ENCODE data around the gene SMIM36. TPM values are rescaled to one million over a fixed set of nuclear protein-coding genes. Genes with fewer than 3 reads are reported as not detected.

The SMIM36 gene
- total and polyA plus RNA-seq, 11 donors: not detected

DNA sequence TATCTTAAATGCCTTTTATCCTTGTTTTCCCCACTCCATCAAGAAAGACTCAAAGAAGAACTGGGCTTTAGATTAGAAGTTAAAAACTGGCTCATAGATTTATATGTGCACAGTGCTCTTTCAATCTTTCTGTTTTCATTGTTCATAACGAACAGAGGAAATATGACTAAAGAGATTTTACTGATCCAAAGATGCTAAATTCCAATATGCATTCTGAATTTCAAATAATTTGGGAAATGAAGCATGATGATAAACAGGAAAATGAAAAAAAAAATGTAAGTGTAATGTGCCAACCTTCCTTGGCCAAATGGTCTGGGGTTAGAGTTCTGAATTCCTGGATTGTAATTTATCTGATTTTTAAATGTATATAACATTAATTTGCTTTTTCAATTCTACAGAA, 25.0 kb upstream of the SMIM36 start:
- Histone ChIP-seq H3K9me3 (no peaks in the 10 kb centered on the region), H3K27ac (no peak overlapping the region), H3K36me3 (no peaks in the 10 kb centered on the region), H3K27me3 (peaks cover 0 to 7% (median 0%) of the 10 kb centered on the region in 9 donors), H3K4me3 (no peak overlapping the region), H3K4me1 (peaks cover 0 to 5% (median 0%) of the 10 kb centered on the region in 12 donors)
- TF ChIP-seq, protein P1, sequence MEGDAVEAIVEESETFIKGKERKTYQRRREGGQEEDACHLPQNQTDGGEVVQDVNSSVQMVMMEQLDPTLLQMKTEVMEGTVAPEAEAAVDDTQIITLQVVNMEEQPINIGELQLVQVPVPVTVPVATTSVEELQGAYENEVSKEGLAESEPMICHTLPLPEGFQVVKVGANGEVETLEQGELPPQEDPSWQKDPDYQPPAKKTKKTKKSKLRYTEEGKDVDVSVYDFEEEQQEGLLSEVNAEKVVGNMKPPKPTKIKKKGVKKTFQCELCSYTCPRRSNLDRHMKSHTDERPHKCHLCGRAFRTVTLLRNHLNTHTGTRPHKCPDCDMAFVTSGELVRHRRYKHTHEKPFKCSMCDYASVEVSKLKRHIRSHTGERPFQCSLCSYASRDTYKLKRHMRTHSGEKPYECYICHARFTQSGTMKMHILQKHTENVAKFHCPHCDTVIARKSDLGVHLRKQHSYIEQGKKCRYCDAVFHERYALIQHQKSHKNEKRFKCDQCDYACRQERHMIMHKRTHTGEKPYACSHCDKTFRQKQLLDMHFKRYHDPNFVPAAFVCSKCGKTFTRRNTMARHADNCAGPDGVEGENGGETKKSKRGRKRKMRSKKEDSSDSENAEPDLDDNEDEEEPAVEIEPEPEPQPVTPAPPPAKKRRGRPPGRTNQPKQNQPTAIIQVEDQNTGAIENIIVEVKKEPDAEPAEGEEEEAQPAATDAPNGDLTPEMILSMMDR (IDR thresholded peaks at IDR 0.05): no peak
- 76 to 89% (median 79%) methylated on average over 1 of the region's 1 CpG for WGBS, 4 donors
- ATAC-seq (no peak), DNase-seq (no peak)
- intact Hi-C loops (cut with DNase I): loop anchor here in 3 of 10 donors (5.0 to 10.0 kb wide), 2 partner anchors 61 to 69 kb away; no protein-coding TSS in a partner anchor

DNA sequence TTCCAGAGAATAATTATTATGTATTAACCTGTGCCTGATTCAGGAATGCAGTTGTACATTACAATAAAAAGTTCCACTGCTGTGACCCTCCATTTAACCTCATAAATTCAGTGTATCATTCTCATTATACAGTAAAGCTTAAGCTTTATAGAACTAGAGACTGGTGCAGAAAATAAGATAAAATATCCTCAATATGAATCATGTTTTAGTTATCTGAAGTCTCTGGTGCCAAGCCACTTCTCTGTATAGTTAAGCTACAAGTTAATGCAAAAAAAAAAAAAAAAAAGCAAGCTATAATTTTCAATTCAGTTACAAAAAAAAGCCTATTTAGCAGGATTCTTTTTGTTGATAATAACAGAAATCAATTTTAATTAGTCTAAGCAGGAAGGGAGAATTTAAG, 22.4 kb upstream of the SMIM36 start:
- Histone ChIP-seq H3K27me3 (no peaks in the 10 kb centered on the region), H3K9me3 (no peaks in the 10 kb centered on the region), H3K4me1 (no peaks in the 10 kb centered on the region), H3K36me3 (no peaks in the 10 kb centered on the region), H3K27ac (no peak overlapping the region), H3K4me3 (no peak overlapping the region)
- DNase-seq (no peak), ATAC-seq (no peak)
- TF ChIP-seq, protein P1 (IDR thresholded peaks at IDR 0.05): no peak
- TF ChIP-seq POLR2A (IDR thresholded peaks at IDR 0.05): no peak
- intact Hi-C loops (cut with DNase I): loop anchor here in 2 of 10 donors (10.0 kb wide), 1 partner anchor 71 kb away; no protein-coding TSS in a partner anchor

DNA sequence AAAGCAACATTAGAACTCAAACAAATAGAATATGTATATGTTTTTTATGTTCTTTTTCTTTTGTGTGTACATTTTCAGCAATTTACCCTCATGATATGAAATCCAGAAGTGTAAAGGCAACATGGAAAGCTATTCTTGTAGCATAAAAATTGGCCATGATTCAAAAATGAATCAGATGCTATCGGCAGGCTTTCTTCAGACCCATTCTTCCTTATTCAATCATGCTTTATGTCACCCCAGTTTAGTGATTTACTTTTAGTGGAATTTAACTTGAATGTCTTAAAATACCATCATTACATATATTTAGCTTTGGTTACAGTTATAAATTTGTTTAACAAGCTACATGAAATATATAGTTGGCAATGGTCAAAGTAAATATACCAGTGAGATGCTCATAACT, 21.4 kb upstream of the SMIM36 start:
- Histone ChIP-seq H3K36me3 (no peaks in the 10 kb centered on the region), H3K27me3 (no peaks in the 10 kb centered on the region), H3K27ac (no peak overlapping the region), H3K9me3 (no peaks in the 10 kb centered on the region), H3K4me3 (no peak overlapping the region), H3K4me1 (no peaks in the 10 kb centered on the region)
- intact Hi-C loops (cut with DNase I): loop anchor here in 2 of 10 donors (10.0 kb wide), 1 partner anchor 72 kb away; no protein-coding TSS in a partner anchor
- ATAC-seq (no peak), DNase-seq (no peak)
- WGBS, 4 donors: 22 to 40% (median 34%) methylated on average over 1 of the region's 1 CpG
- no peak for TF ChIP-seq POLR2A (IDR thresholded peaks at IDR 0.05)
- TF ChIP-seq, protein P1 (IDR thresholded peaks at IDR 0.05): no peak

DNA sequence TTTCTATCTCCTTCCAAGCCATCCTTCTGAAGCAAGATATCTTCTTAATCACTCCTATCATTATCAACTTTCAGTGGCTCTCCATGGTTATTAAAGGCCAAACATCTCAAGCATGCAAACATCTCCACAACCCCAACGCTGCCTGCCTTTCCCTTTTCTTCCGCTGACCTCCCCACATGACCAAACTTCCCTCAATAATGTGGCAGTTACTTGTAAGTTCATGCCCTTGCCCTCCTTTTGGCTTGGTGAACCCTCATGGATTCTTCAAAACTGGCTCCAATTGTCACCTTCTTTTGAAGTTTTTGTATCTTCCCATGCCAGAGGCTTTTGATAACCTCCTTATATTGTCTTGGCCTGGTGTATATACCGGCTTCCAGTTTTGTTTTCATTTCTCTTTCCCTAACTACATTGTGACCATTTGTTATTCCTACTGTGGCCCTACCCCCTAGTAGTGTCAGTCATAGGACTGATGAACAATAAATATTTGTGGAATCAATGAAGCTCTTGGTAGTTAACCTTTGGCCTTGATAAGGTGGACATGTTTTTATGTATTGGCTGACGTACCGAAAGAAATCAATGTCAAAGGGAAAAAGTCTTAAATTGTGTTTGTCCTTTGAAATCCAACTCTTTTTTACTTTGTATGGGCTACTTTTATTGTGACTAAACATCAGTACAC, 19.9 kb upstream of the SMIM36 start:
- DNase-seq (no peak), ATAC-seq (no peak)
- Histone ChIP-seq H3K9me3 (no peaks in the 10 kb centered on the region), H3K4me3 (no peak overlapping the region), H3K27ac (no peak overlapping the region), H3K4me1 (no peaks in the 10 kb centered on the region), H3K27me3 (no peaks in the 10 kb centered on the region), H3K36me3 (no peaks in the 10 kb centered on the region)
- TF ChIP-seq, protein P1 (IDR thresholded peaks at IDR 0.05): no peak
- no peak for TF ChIP-seq POLR2A (IDR thresholded peaks at IDR 0.05)
- WGBS, 4 donors: 84 to 94% (median 92%) methylated on average over 5 of the region's 5 CpGs
- intact Hi-C loops (cut with DNase I): loop anchor here in 2 of 10 donors (10.0 kb wide), 1 partner anchor 74 kb away; no protein-coding TSS in a partner anchor
